Pancreas (tissue), 10 donors: ENCODE measurements around the gene PPP4R2. TPM values are rescaled to one million over a fixed set of nuclear protein-coding genes. Genes with fewer than 3 reads are reported as not detected.
"Not testable (repeated sequence)": the region's sequence is repeated elsewhere in the genome, so short reads cannot be mapped to it uniquely, and the experiment has no call there.

Source experiments
- ATAC-seq, 4 donors: fragments of 200-7000 bp; cut with Tn5 transposase; one replicate each; pipeline versions ENCODE4 v1.8.0 to v1.9.1; 2020; ENCODE audit warnings: mild to moderate bottlenecking in 4 of 4, moderate library complexity in 4 of 4
- DNase-seq, 6 donors: peaks; one replicate each; pipeline ENCODE4 v3.0.0-alpha.2; 2020
- FAIRE-seq: peaks from 2 replicates; lab custom pipeline; 2012; peaks lifted over from hg19 to GRCh38; lab: Jason Lieb, UNC
- H3K27ac ChIP-seq, 4 donors: fragments of 200-600 bp; sonication (generic); 1 replicate in 3 of 4; 2 replicates in 1 of 4; pipeline versions ENCODE4 v1.5.0 to v1.8.0; 2020
- H3K27me3 ChIP-seq, 4 donors: fragments of 200-600 bp; one replicate each; pipeline ENCODE4 v1.8.0; 2021
- H3K36me3 ChIP-seq, 3 donors: fragments of 200-600 bp; sonication (generic) in 1 of 3; one replicate each; pipeline versions ENCODE4 v1.5.0 to v1.8.0; 2020 to 2021
- H3K4me1 ChIP-seq, 3 donors: fragments of 200-600 bp; one replicate each; pipeline ENCODE4 v1.8.0; 2021
- H3K4me3 ChIP-seq, 4 donors: fragments of 200-600 bp; sonication (generic) in 2 of 4; one replicate each; pipeline versions ENCODE4 v1.5.0 to v1.8.0; 2020 to 2021
- H3K9me3 ChIP-seq, 4 donors: fragments of 200-600 bp; one replicate each; pipeline ENCODE4 v1.8.0; 2021
- WGBS, 2 donors: extraction: QIAGEN DNeasy Blood & Tissue Kit; methylation state at CpG; one replicate each; pipeline ENCODE4 v1.1.7; 2013; 5-methylcytosine and 5-hydroxymethylcytosine counted together
- intact Hi-C, 3 donors: fragments of 100-400 bp; cut with DNase I; formaldehyde crosslinking; loops; one replicate each; pipeline versions ENCODE4 v1.11.1 to v1.14.2; 2022
- polyA plus RNA-seq, 2 donors: library from polyadenylated mRNA; stranded (reverse); fragments of 200-250 nt; gene quantifications; one replicate each; pipeline ENCODE4 v1.2.3, GENCODE V29; 2013
- total RNA-seq, 6 donors: library from RNA; stranded (reverse); fragmentation: NEBNext Ultra II Directional in 4 of 6; extraction: Animal tissue kit (Norgen Biotek cat#: 25700) in 4 of 6; gene quantifications; one replicate each; pipeline versions ENCODE4 v1.2.1 to v1.2.4, GENCODE V29; 2021 to 2023
- TF ChIP-seq, protein P1 (sequence below), 4 donors: fragments of 200-600 bp; sonication (generic) in 3 of 4; IDR thresholded peaks; one replicate each; pipeline versions ENCODE4 v1.5.0 to v1.8.0; 2021; ENCODE audit warnings: antibody characterized with exemption in 4 of 4
- donor health status: healthy with polysubstance abuse.
- donor health status: DM: no; HTN: no; CAD: no; lungs with moderate emphysema.
- donor health status: DM: no; HTN: no; CAD: no.
- donor health status: control.
- donor health status: control.
- donor health status: Bipolar disorder and iron deficiency.
- donor health status: DM: yes; HTN: yes; CAD: no.
- donor health status: DM: no; HTN: no; CAD: no.
- donor health status: DM: no; HTN: no; CAD: no.
- donor health status: DM: yes; HTN: yes; CAD: no.

The PPP4R2 gene
- total and polyA plus RNA-seq, 8 donors = 8.2 to 45.6 (median 23.4) TPM

GRCh38 chr3:73056014-73056844 lies 59.6 kb downstream of the PPP4R2 start:
- DNase-seq (no peak), FAIRE-seq (peak; percentile 90), ATAC-seq (peak; percentile 58 to 89 (median 86))
- Histone ChIP-seq H3K36me3 (no peaks in the 10 kb centered on the region), H3K4me3 (no peak overlapping the region), H3K27ac (no peak overlapping the region), H3K9me3 (no peaks in the 10 kb centered on the region), H3K4me1 (peaks cover 0 to 5% (median 0%) of the 10 kb centered on the region in 3 donors), H3K27me3 (no peaks in the 10 kb centered on the region)
- TF ChIP-seq, protein P1, sequence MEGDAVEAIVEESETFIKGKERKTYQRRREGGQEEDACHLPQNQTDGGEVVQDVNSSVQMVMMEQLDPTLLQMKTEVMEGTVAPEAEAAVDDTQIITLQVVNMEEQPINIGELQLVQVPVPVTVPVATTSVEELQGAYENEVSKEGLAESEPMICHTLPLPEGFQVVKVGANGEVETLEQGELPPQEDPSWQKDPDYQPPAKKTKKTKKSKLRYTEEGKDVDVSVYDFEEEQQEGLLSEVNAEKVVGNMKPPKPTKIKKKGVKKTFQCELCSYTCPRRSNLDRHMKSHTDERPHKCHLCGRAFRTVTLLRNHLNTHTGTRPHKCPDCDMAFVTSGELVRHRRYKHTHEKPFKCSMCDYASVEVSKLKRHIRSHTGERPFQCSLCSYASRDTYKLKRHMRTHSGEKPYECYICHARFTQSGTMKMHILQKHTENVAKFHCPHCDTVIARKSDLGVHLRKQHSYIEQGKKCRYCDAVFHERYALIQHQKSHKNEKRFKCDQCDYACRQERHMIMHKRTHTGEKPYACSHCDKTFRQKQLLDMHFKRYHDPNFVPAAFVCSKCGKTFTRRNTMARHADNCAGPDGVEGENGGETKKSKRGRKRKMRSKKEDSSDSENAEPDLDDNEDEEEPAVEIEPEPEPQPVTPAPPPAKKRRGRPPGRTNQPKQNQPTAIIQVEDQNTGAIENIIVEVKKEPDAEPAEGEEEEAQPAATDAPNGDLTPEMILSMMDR (IDR thresholded peaks at IDR 0.05) = no peak
- WGBS, 2 donors = 13% methylated on average over 5 of the region's 5 CpGs
- intact Hi-C loops = loop anchor here in 1 of 3 donors (10.0 kb wide), 1 partner anchor 111 kb away; no protein-coding TSS in a partner anchor

GRCh38 chr3:73056845-73057150 lies 60.2 kb downstream of the PPP4R2 start:
- H3K27ac ChIP-seq = no peak overlapping the region
- intact Hi-C loops = loop anchor here in 1 of 3 donors (10.0 kb wide), 1 partner anchor 112 kb away; no protein-coding TSS in a partner anchor
- DNase-seq = no peak
- TF ChIP-seq, protein P1 (IDR thresholded peaks at IDR 0.05) = no peak
- H3K4me3 ChIP-seq = no peak overlapping the region
- no peaks in the 10 kb centered on the region for H3K9me3 ChIP-seq
- ATAC-seq = no peak
- H3K4me1 ChIP-seq = peaks cover 0 to 5% (median 0%) of the 10 kb centered on the region in 3 donors
- H3K36me3 ChIP-seq = no peaks in the 10 kb centered on the region
- no peak for FAIRE-seq
- H3K27me3 ChIP-seq = no peaks in the 10 kb centered on the region

GRCh38 chr3:73060302-73060723 lies 63.7 kb downstream of the PPP4R2 start:
- no peaks in the 10 kb centered on the region for H3K4me1 ChIP-seq
- no peak overlapping the region for H3K4me3 ChIP-seq
- H3K9me3 ChIP-seq = no peaks in the 10 kb centered on the region
- H3K36me3 ChIP-seq = peaks cover 0 to 34% (median 0%) of the 10 kb centered on the region in 3 donors
- 80 to 82% methylated on average over 1 of the region's 1 CpG for WGBS, 2 donors
- H3K27me3 ChIP-seq = no peaks in the 10 kb centered on the region
- no peak for DNase-seq
- TF ChIP-seq, protein P1 (IDR thresholded peaks at IDR 0.05) = no peak
- no peak for FAIRE-seq
- H3K27ac ChIP-seq = no peak overlapping the region
- intact Hi-C loops = no loop called here
- no peak for ATAC-seq

DNA sequence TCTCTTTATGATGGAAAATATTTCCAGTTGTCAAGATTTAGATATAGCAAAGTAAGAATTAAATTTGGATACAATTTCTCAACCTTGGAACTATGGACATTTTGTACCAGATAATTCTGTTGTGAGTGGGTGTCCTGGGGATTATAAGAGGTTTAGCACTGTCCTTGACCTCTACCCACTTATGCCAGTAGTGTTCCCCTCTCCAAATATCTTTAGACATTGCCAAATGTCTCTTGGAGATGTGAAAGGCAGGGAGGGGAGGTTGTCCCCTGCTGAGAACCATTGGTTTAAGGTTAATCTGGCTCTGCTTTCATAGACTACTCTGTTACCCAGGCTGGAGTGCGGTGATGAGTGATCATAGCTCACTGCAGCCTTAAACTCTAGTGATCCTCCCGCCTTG lies 64.8 kb downstream of the PPP4R2 start, which contains the start of gene EBLN2:
EBLN2 (plus strand) TSS at position 244 of the 400 bp plus-strand sequence. CDS start 423 bp downstream, outside the sequence.
- no peak for ATAC-seq
- intact Hi-C loops = no loop called here

GRCh38 chr3:73066243-73066642 lies 69.6 kb downstream of the PPP4R2 start:
- DNase-seq, H3K27ac ChIP-seq, H3K4me3 ChIP-seq, H3K27me3 ChIP-seq, intact Hi-C loops, ATAC-seq, H3K9me3 ChIP-seq, H3K4me1 ChIP-seq: not testable (repeated sequence)
- FAIRE-seq = peak; percentile 92
- H3K36me3 ChIP-seq = peaks cover 0 to 38% (median 0%) of the 10 kb centered on the region in 3 donors

More for the DNA sequence above, 64.8 kb downstream of the PPP4R2 start, which contains the start of gene EBLN2:
- Histone ChIP-seq H3K9me3 (no peaks in the 10 kb centered on the region), H3K27me3 (no peaks in the 10 kb centered on the region), H3K4me1 (no peaks in the 10 kb centered on the region), H3K27ac (no peak within 1 kb of the TSS), H3K36me3 (peaks cover 0 to 38% (median 0%) of the 10 kb centered on the region in 3 donors), H3K4me3 (no peak within 1 kb of the TSS)
- FAIRE-seq (no peak), DNase-seq (no peak)
- TF ChIP-seq, protein P1 (IDR thresholded peaks at IDR 0.05) = no peak
- 90 to 92% methylated on average over 2 of the region's 2 CpGs for WGBS, 2 donors
